Measurements from ENCODE around the gene FAF1. TPM values are rescaled to one million over a fixed set of nuclear protein-coding genes. Genes with fewer than 3 reads are reported as not detected.
"Not testable (repeated sequence)": the region's sequence is repeated elsewhere in the genome, so short reads cannot be mapped to it uniquely, and the experiment has no call there.

Gene FAF1
- total and polyA plus RNA-seq, 2 donors (not counting 3 experiments of a cell fraction or from before 2014, with no cell fraction given): 9.0 to 57.6 TPM

DNA sequence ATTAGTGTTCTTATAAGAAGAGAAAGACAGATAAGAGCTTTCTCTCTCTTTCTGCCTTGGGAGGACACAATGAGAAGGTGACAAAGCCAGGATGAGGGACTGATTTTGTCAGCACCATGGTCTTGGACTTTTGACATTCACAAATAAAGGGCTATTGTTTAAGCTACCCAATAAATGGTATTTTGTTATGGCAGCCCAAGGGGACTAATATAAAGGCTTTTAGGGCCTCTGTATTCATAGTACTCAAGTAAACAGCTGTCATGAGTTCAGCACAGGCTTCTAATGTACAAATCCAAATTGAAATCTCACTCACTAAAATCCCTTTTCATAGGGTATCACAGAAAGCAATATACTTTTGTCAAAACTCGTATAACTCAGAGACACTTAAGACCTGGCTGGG lies 242.7 kb downstream of the FAF1 start:
- Histone ChIP-seq H3K79me2 (ENCODE audit: control insufficient read depth, insufficient read depth, low read length) (no peaks in the 10 kb centered on the region), H3K27ac (ENCODE audit: insufficient read depth, low read depth, low read length) (no peak overlapping the region), H4K20me1 (replicated peaks; ENCODE audit: control insufficient read depth, extremely low read depth, insufficient read depth, low read length) (no peaks in the 10 kb centered on the region), H3K27me3 (ENCODE audit: control insufficient read depth in 2 of 2, insufficient read depth in 2 of 2, low read length in 2 of 2) (no peaks in the 10 kb centered on the region), H3K9ac (replicated peaks; ENCODE audit: extremely low read depth, insufficient read depth, low read length) (no peak overlapping the region), H2AFZ (ENCODE audit: low read depth, low read length) (no peak overlapping the region), H3K4me3 (replicated peaks in 1 of 3; ENCODE audit: insufficient read depth in 1 of 3, low read depth in 1 of 3, low read length in 3 of 3) (no peak overlapping the region), H3K9me3 (replicated peaks; ENCODE audit: control insufficient read depth, insufficient read depth, low read length) (no peaks in the 10 kb centered on the region), H3K9me1 (replicated peaks; ENCODE audit: control insufficient read depth, extremely low read depth, insufficient read depth, low read length) (no peaks in the 10 kb centered on the region), H3K4me2 (ENCODE audit: insufficient read depth, low read length) (no peak overlapping the region), H3K36me3 (ENCODE audit: control insufficient read depth in 2 of 2, extremely low read depth in 1 of 2, insufficient read depth in 2 of 2, low read length in 2 of 2) (no peaks in the 10 kb centered on the region), H3K4me1 (ENCODE audit: control insufficient read depth, extremely low read depth, insufficient read depth, low read length) (no peaks in the 10 kb centered on the region)
- intact Hi-C loops (cut with micrococcal nuclease) (no loop called here), dilution Hi-C loops (cut with MboI; ENCODE audit: extremely low pct_ligation_motif_present, low sequenced_read_pairs) (no loop called here)
- CTCF ChIA-PET: interaction anchor here (1.3 kb wide), 1 partner anchor 97 kb away, joined by 4 read pairs; no protein-coding TSS in a partner anchor
- FAIRE-seq (no peak), DNase-seq (ENCODE audit: low read depth, low spot score) (no peak)
- no TSS peak for BruUV-seq (replicated peaks)
- POLR2A ChIA-PET: no interaction called here
- TF ChIP-seq, protein P1, sequence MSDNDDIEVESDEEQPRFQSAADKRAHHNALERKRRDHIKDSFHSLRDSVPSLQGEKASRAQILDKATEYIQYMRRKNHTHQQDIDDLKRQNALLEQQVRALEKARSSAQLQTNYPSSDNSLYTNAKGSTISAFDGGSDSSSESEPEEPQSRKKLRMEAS (IDR thresholded peaks at IDR 0.05; ENCODE audit: insufficient read depth, insufficient read length): no peak

DNA sequence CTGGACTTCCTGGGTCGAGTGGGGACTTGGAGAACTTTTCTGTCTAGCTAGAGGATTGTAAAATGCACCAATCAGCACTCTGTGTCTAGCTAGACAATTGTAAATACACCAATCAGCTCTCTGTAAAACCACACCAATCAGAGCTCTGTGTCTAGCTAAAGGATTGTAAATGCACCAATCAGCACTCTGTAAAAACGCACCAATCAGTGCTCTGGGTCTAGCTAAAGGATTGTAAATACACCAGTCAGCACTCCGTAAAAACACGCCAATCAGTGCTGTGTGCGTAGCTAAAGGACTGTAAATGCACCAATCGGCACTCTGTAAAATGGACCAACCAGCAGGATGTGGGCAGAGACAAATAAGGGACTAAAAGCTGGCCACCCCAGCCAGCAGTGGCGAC lies 243.6 kb downstream of the FAF1 start:
- H3K4me2 ChIP-seq (ENCODE audit: insufficient read depth, low read length); H3K4me1 ChIP-seq (ENCODE audit: control insufficient read depth, extremely low read depth, insufficient read depth, low read length); H3K27me3 ChIP-seq (ENCODE audit: control insufficient read depth in 2 of 2, insufficient read depth in 2 of 2, low read length in 2 of 2); intact Hi-C loops (cut with micrococcal nuclease); DNase-seq (ENCODE audit: low read depth, low spot score); BruUV-seq (replicated peaks); POLR2A ChIA-PET; H3K9me3 ChIP-seq (replicated peaks; ENCODE audit: control insufficient read depth, insufficient read depth, low read length); dilution Hi-C loops (cut with MboI; ENCODE audit: extremely low pct_ligation_motif_present, low sequenced_read_pairs); H4K20me1 ChIP-seq (replicated peaks; ENCODE audit: control insufficient read depth, extremely low read depth, insufficient read depth, low read length); H3K36me3 ChIP-seq (ENCODE audit: control insufficient read depth in 2 of 2, extremely low read depth in 1 of 2, insufficient read depth in 2 of 2, low read length in 2 of 2); H3K79me2 ChIP-seq (ENCODE audit: control insufficient read depth, insufficient read depth, low read length); H3K4me3 ChIP-seq (replicated peaks in 1 of 3; ENCODE audit: insufficient read depth in 1 of 3, low read depth in 1 of 3, low read length in 3 of 3); FAIRE-seq; H2AFZ ChIP-seq (ENCODE audit: low read depth, low read length); H3K9ac ChIP-seq (replicated peaks; ENCODE audit: extremely low read depth, insufficient read depth, low read length); H3K9me1 ChIP-seq (replicated peaks; ENCODE audit: control insufficient read depth, extremely low read depth, insufficient read depth, low read length); H3K27ac ChIP-seq (ENCODE audit: insufficient read depth, low read depth, low read length): not testable (repeated sequence)
- CTCF ChIA-PET: interaction anchor here (1.7 kb wide), 1 partner anchor 12 kb away, joined by 9 read pairs; no protein-coding TSS in a partner anchor
